ENCODE data around the gene ADRB1. TPM values are rescaled to one million over a fixed set of nuclear protein-coding genes. Genes with fewer than 3 reads are reported as not detected.
A peak's percentile ranks its signal among the peaks of the same experiment; 100 is the strongest.

ADRB1 gene
- polyA plus RNA-seq, 1 donor, result not detected

- DNase-seq, result peak; percentile 32
These were observed 52.1 kb downstream of the ADRB1 start for GRCh38 chr10:114095559-114096337.

Other genes starting within 250 kb of the ADRB1 start
- 5.2 TPM for gene DCLRE1A, start 189.8 kb upstream of the ADRB1 start, polyA plus RNA-seq (ENCODE audit: insufficient read length)
- 14.7 TPM for gene NHLRC2, start 189.2 kb upstream of the ADRB1 start, polyA plus RNA-seq (ENCODE audit: insufficient read length)
- 10.3 TPM for gene CCDC186, start 130.3 kb downstream of the ADRB1 start, polyA plus RNA-seq (ENCODE audit: insufficient read length)
- 0.13 TPM for gene TDRD1, start 135.5 kb downstream of the ADRB1 start, polyA plus RNA-seq (ENCODE audit: insufficient read length)
- gene VWA2, start 195.4 kb downstream of the ADRB1 start, polyA plus RNA-seq (ENCODE audit: insufficient read length), result 0.34 TPM